H9 (cell line): ENCODE results near the gene HS6ST3. TPM values are rescaled to one million over a fixed set of nuclear protein-coding genes. Genes with fewer than 3 reads are reported as not detected.

Experiments
- DNase-seq: peaks from one replicate; pipeline ENCODE4 v3.0.0-alpha.2; 2017
- H2AFZ ChIP-seq: one replicate; pipeline ENCODE4 v1.6.1; 2013; ENCODE audit warnings: mild to moderate bottlenecking, low read length, control low read depth, moderate library complexity
- H2AK5ac ChIP-seq: 2 replicates; pipeline ENCODE4 v1.6.1; 2013; ENCODE audit warnings: low read length, control low read depth, mixed read lengths; ENCODE audit not compliant: insufficient read length
- H2BK120ac ChIP-seq: one replicate; pipeline ENCODE4 v1.6.1; 2013; ENCODE audit warnings: low read depth, mild to moderate bottlenecking, low read length, control low read depth, inconsistent platforms; ENCODE audit not compliant: poor library complexity, severe bottlenecking
- H2BK12ac ChIP-seq: 2 replicates; pipeline ENCODE4 v1.6.1; 2013; ENCODE audit warnings: low read length, control low read depth, mixed read lengths, low read depth; ENCODE audit not compliant: insufficient read length
- H2BK15ac ChIP-seq: 2 replicates; pipeline ENCODE4 v1.6.1; 2013; ENCODE audit warnings: low read depth, low read length, control low read depth
- H2BK20ac ChIP-seq: one replicate; pipeline ENCODE4 v1.6.1; 2013; ENCODE audit warnings: low read depth, mild to moderate bottlenecking, low read length, control low read depth, inconsistent platforms; ENCODE audit not compliant: poor library complexity, severe bottlenecking
- H2BK5ac ChIP-seq: 2 replicates; pipeline ENCODE4 v1.6.1; 2013; ENCODE audit warnings: low read length, control low read depth, mixed read lengths; ENCODE audit not compliant: insufficient read length
- H3K14ac ChIP-seq: 2 replicates; pipeline ENCODE4 v1.6.1; 2013; ENCODE audit warnings: low read length, control low read depth; ENCODE audit not compliant: insufficient read depth
- H3K18ac ChIP-seq: 2 replicates; pipeline ENCODE4 v1.6.1; 2013; ENCODE audit warnings: low read depth, mild to moderate bottlenecking, mixed read lengths, low read length, control low read depth; ENCODE audit not compliant: insufficient read length
- H3K23ac ChIP-seq: 2 replicates; pipeline ENCODE4 v1.6.1; 2013; ENCODE audit warnings: low read length, control low read depth, mixed read lengths, low read depth; ENCODE audit not compliant: insufficient read length
- H3K23me2 ChIP-seq: 2 replicates; pipeline ENCODE4 v1.6.1; 2013; ENCODE audit warnings: low read depth, mild to moderate bottlenecking, mixed read lengths, low read length, control low read depth; ENCODE audit not compliant: insufficient read length, poor library complexity, severe bottlenecking
- H3K27ac ChIP-seq: 2 replicates; pipeline ENCODE4 v1.5.1; 2013; ENCODE audit warnings: low read length, control low read depth, mixed read lengths, low read depth; ENCODE audit not compliant: insufficient read length
- H3K27me3 ChIP-seq: 2 replicates; pipeline ENCODE4 v1.6.1; 2013; ENCODE audit warnings: low read length, control low read depth, inconsistent platforms; ENCODE audit not compliant: insufficient read depth
- H3K4ac ChIP-seq: 2 replicates; pipeline ENCODE4 v1.6.1; 2013; ENCODE audit warnings: low read depth, mild to moderate bottlenecking, control low read depth, inconsistent platforms, low read length, moderate library complexity
- H3K4me1 ChIP-seq: 2 replicates; pipeline ENCODE4 v1.6.1; 2013; ENCODE audit warnings: low read length, control low read depth, inconsistent platforms; ENCODE audit not compliant: insufficient read depth
- H3K4me2 ChIP-seq: 2 replicates; pipeline ENCODE4 v1.6.1; 2013; ENCODE audit warnings: low read length, control low read depth, mixed read lengths; ENCODE audit not compliant: insufficient read length, insufficient read depth
- H3K56ac ChIP-seq: 2 replicates; pipeline ENCODE4 v1.6.1; 2013; ENCODE audit warnings: low read depth, mild to moderate bottlenecking, mixed read lengths, low read length, control low read depth; ENCODE audit not compliant: insufficient read length
- H3K79me1 ChIP-seq: 2 replicates; pipeline ENCODE4 v1.6.1; 2013; ENCODE audit warnings: low read depth, mild to moderate bottlenecking, moderate library complexity, low read length, control low read depth, inconsistent platforms; ENCODE audit not compliant: insufficient read depth, poor library complexity, severe bottlenecking
- H3K79me2 ChIP-seq: 2 replicates; pipeline ENCODE4 v1.6.1; 2013; ENCODE audit warnings: low read length, control low read depth, inconsistent platforms; ENCODE audit not compliant: insufficient read depth
- H3K9ac ChIP-seq: 2 replicates; pipeline ENCODE4 v1.6.1; 2013; ENCODE audit warnings: low read length, control low read depth, mixed read lengths; ENCODE audit not compliant: insufficient read length; ENCODE audit errors: extremely low read depth
- H3K9me3 ChIP-seq: one replicate; pipeline ENCODE4 v1.6.1; 2013; ENCODE audit warnings: low read depth, low read length, inconsistent platforms; ENCODE audit not compliant: control insufficient read depth
- H3T11ph ChIP-seq: one replicate; pipeline ENCODE4 v1.6.1; 2013; ENCODE audit warnings: mild to moderate bottlenecking, low read length, control low read depth, inconsistent platforms
- H4K20me1 ChIP-seq: one replicate; pipeline ENCODE4 v1.6.1; 2013; ENCODE audit not compliant: control insufficient read depth, insufficient read length, insufficient read depth
- H4K5ac ChIP-seq: 2 replicates; pipeline ENCODE4 v1.6.1; 2013; ENCODE audit warnings: low read depth, mild to moderate bottlenecking, mixed read lengths, low read length, control low read depth; ENCODE audit not compliant: insufficient read length
- H4K8ac ChIP-seq: replicated peaks from 2 replicates; pipeline ENCODE4 v1.6.1; 2013; ENCODE audit warnings: low read length, control low read depth, mixed read lengths, low read depth; ENCODE audit not compliant: insufficient read length
- H4K91ac ChIP-seq: 2 replicates; pipeline ENCODE4 v1.6.1; 2013; ENCODE audit warnings: low read depth, mild to moderate bottlenecking, moderate library complexity, mixed read lengths, low read length, control low read depth; ENCODE audit not compliant: insufficient read length
- H3K27ac Mint-ChIP-seq, 3 experiments: 2 replicates in 2 of 3; 3 replicates in 1 of 3; pipeline ENCODE4 v1.8.0; 2020 to 2021; ENCODE audit warnings: mixed read lengths in 3 of 3, mild to moderate bottlenecking in 1 of 3, moderate library complexity in 1 of 3
- H3K27me3 Mint-ChIP-seq: 2 replicates; pipeline ENCODE4 v1.8.0; 2021; ENCODE audit warnings: low read depth, mild to moderate bottlenecking, moderate library complexity, mixed read lengths
- H3K36me3 Mint-ChIP-seq, 3 experiments: 2 replicates in 2 of 3; 3 replicates in 1 of 3; pipeline ENCODE4 v1.8.0; 2020 to 2021; ENCODE audit warnings: low read depth in 3 of 3, mixed read lengths in 3 of 3; ENCODE audit not compliant: insufficient read depth in 1 of 3
- H3K4me1 Mint-ChIP-seq, 2 experiments: 2 replicates each; pipeline ENCODE4 v1.8.0; 2020; ENCODE audit warnings: mixed read lengths in 2 of 2
- H3K4me3 Mint-ChIP-seq, 2 experiments: 2 replicates in 1 of 2; 3 replicates in 1 of 2; pipeline ENCODE4 v1.8.0; 2020 to 2021; ENCODE audit warnings: mild to moderate bottlenecking in 2 of 2, mixed read lengths in 2 of 2, moderate library complexity in 1 of 2
- H3K9me3 Mint-ChIP-seq, 2 experiments: 2 replicates in 1 of 2; 3 replicates in 1 of 2; pipeline ENCODE4 v1.8.0; 2020; ENCODE audit warnings: mild to moderate bottlenecking in 2 of 2, mixed read lengths in 2 of 2, moderate library complexity in 1 of 2
- WGBS: extraction: QIAGEN DNeasy Blood & Tissue Kit; methylation state at CpG from one replicate; pipeline ENCODE4 v1.1.7; 2013; ENCODE audit warnings: missing lambda C conversion rate, low lambda C conversion rate, mixed read lengths; ENCODE audit not compliant: insufficient read length; ENCODE audit errors: extremely low coverage; 5-methylcytosine and 5-hydroxymethylcytosine counted together
- total RNA-seq: library from RNA; stranded (reverse); gene quantifications from 2 replicates; pipeline ENCODE4 v1.2.1, GENCODE V29; 2021
- TF ChIP-seq, protein P1 (sequence below): fragments of 200-600 bp; sonication (generic); conservative IDR thresholded peaks from 3 replicates; pipeline ENCODE4 v1.8.0; 2021; ENCODE audit warnings: antibody characterized with exemption, mild to moderate bottlenecking

Gene HS6ST3
- total RNA-seq, 1 experiment from 2014 or later = 0.44 TPM

DNA sequence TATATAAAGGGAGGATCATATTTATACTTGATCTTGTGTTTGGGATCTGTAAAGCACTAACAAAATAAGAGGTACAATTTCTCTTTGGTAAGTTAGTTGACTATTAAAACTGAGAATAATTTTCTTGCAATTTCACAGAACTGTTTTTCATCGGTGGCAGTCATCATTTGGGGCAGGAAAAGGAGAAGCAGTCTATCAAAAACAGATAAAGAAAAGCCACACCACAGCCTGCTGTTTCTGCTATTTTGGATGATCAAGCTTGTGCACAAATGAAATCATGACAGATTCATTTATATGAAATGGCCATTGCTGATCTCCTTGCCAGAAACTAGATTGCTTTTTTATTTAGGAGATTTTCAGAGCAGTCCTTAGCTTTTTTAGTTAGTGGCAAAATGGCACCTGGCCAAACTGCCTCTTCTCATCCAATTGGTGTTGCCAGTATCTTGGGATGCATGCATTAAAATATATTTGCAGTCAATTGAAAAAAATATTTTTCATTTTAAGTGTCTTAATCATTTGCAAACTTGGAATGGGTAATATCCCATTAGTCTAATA, 326.0 kb downstream of the HS6ST3 start:
- no peak overlapping the region for H2BK12ac ChIP-seq
- peaks cover 6 to 12% of the 10 kb centered on the region in 2 experiments for H3K4me1 Mint-ChIP-seq
- H3K27ac ChIP-seq = no peak overlapping the region
- H3K14ac ChIP-seq = no peak overlapping the region
- no peak overlapping the region for H2BK5ac ChIP-seq
- no peaks in the 10 kb centered on the region for H3K27me3 ChIP-seq
- H3K4me2 ChIP-seq = no peak overlapping the region
- H3K23me2 ChIP-seq = no peaks in the 10 kb centered on the region
- no peak overlapping the region for H3K4me3 Mint-ChIP-seq
- no peak overlapping the region for H3K23ac ChIP-seq
- no CpG with 5 or more reads among the region's 1 CpG for WGBS
- TF ChIP-seq, protein P1, sequence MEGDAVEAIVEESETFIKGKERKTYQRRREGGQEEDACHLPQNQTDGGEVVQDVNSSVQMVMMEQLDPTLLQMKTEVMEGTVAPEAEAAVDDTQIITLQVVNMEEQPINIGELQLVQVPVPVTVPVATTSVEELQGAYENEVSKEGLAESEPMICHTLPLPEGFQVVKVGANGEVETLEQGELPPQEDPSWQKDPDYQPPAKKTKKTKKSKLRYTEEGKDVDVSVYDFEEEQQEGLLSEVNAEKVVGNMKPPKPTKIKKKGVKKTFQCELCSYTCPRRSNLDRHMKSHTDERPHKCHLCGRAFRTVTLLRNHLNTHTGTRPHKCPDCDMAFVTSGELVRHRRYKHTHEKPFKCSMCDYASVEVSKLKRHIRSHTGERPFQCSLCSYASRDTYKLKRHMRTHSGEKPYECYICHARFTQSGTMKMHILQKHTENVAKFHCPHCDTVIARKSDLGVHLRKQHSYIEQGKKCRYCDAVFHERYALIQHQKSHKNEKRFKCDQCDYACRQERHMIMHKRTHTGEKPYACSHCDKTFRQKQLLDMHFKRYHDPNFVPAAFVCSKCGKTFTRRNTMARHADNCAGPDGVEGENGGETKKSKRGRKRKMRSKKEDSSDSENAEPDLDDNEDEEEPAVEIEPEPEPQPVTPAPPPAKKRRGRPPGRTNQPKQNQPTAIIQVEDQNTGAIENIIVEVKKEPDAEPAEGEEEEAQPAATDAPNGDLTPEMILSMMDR = no peak
- H3K79me2 ChIP-seq = no peaks in the 10 kb centered on the region
- H3T11ph ChIP-seq = no peak overlapping the region
- H4K5ac ChIP-seq = no peak overlapping the region
- no peaks in the 10 kb centered on the region for H3K79me1 ChIP-seq
- H3K18ac ChIP-seq = no peak overlapping the region
- H3K9me3 Mint-ChIP-seq = no peaks in the 10 kb centered on the region
- no peak overlapping the region for H2BK120ac ChIP-seq
- H3K9ac ChIP-seq = no peak overlapping the region
- peaks cover 3% of the 10 kb centered on the region; the same call in 1 of the 2 replicates for H3K4me1 ChIP-seq
- H3K27me3 Mint-ChIP-seq = no peaks in the 10 kb centered on the region
- no peak overlapping the region for H3K27ac Mint-ChIP-seq
- H2AK5ac ChIP-seq = no peak overlapping the region
- H4K20me1 ChIP-seq = no peaks in the 10 kb centered on the region
- DNase-seq = no peak
- H3K36me3 Mint-ChIP-seq = no peaks in the 10 kb centered on the region
- H3K4ac ChIP-seq = no peak overlapping the region
- H4K91ac ChIP-seq = no peak overlapping the region
- no peak overlapping the region for H2AFZ ChIP-seq
- H3K56ac ChIP-seq = no peak overlapping the region
- no peaks in the 10 kb centered on the region for H3K9me3 ChIP-seq
- no peak overlapping the region for H4K8ac ChIP-seq
- H2BK20ac ChIP-seq = no peak overlapping the region
- no peak overlapping the region for H2BK15ac ChIP-seq
